Retina (tissue), 1 donor: Measurements from ENCODE around the gene GGA1.

Source experiments
- DNase-seq: peaks from one replicate; pipeline ENCODE4 v3.0.0-alpha.2; 2016

GGA1 gene

GRCh38 chr22:37676736-37677492, 68.3 kb downstream of the GGA1 start:
- peak; percentile 40 for DNase-seq

GRCh38 chr22:37677493-37677974, 68.9 kb downstream of the GGA1 start:
- DNase-seq, result no peak

- DNase-seq, result no peak
Measured at GRCh38 chr22:37678372-37678771, 69.7 kb downstream of the GGA1 start.

- no peak for DNase-seq
Measured at GRCh38 chr22:37679670-37680069, 71.0 kb downstream of the GGA1 start.

- DNase-seq, result no peak
Measured at GRCh38 chr22:37680191-37680851, 71.7 kb downstream of the GGA1 start.

- no peak for DNase-seq
Measured at GRCh38 chr22:37681001-37681424, 72.4 kb downstream of the GGA1 start.

GRCh38 chr22:37681556-37682049, 73.0 kb downstream of the GGA1 start:
- DNase-seq, result peak; percentile 67
